ENCODE results near the gene ZBTB20.

ZBTB20 gene

GRCh38 chr3:115087512-115087911, 59.6 kb downstream of the ZBTB20 start:
- no peak for DNase-seq

- DNase-seq: no peak
Observed at GRCh38 chr3:115086344-115086743, 60.7 kb downstream of the ZBTB20 start.

- DNase-seq: no peak
Observed at GRCh38 chr3:115085197-115085865, 61.8 kb downstream of the ZBTB20 start.

GRCh38 chr3:115084686-115085085, 62.4 kb downstream of the ZBTB20 start:
- no peak for DNase-seq

- no peak for DNase-seq
Observed at GRCh38 chr3:115082260-115082659, 64.8 kb downstream of the ZBTB20 start.

GRCh38 chr3:115081444-115081843, 65.6 kb downstream of the ZBTB20 start:
- no peak for DNase-seq

GRCh38 chr3:115077501-115078250, 69.4 kb downstream of the ZBTB20 start:
- DNase-seq: no peak

GRCh38 chr3:115074502-115074901, 72.6 kb downstream of the ZBTB20 start:
- DNase-seq: no peak

- peak; percentile 13 for DNase-seq
Observed at GRCh38 chr3:115072265-115073021, 74.6 kb downstream of the ZBTB20 start.

- no peak for DNase-seq
Observed at GRCh38 chr3:115071601-115072000, 75.5 kb downstream of the ZBTB20 start.

GRCh38 chr3:115071166-115071565, 75.9 kb downstream of the ZBTB20 start:
- DNase-seq: no peak

- DNase-seq: no peak
Observed at GRCh38 chr3:115068799-115069198, 78.3 kb downstream of the ZBTB20 start.

GRCh38 chr3:115062412-115062956, 84.6 kb downstream of the ZBTB20 start:
- DNase-seq: no peak

- no peak for DNase-seq
Observed at GRCh38 chr3:115062009-115062408, 85.1 kb downstream of the ZBTB20 start.

- no peak for DNase-seq
Observed at GRCh38 chr3:115052906-115053305, 94.2 kb downstream of the ZBTB20 start.

- DNase-seq: no peak
Observed at GRCh38 chr3:115042351-115042750, 104.7 kb downstream of the ZBTB20 start.

GRCh38 chr3:115040673-115041286, 106.3 kb downstream of the ZBTB20 start:
- DNase-seq: peak; percentile 6

- no peak for DNase-seq
Observed at GRCh38 chr3:115040246-115040645, 106.8 kb downstream of the ZBTB20 start.

- no peak for DNase-seq
Observed at GRCh38 chr3:115038817-115039216, 108.3 kb downstream of the ZBTB20 start.

GRCh38 chr3:115022835-115023398, 124.2 kb downstream of the ZBTB20 start:
- no peak for DNase-seq

GRCh38 chr3:115022199-115022598, 124.9 kb downstream of the ZBTB20 start:
- DNase-seq: no peak

- DNase-seq: no peak
Observed at GRCh38 chr3:115021061-115021460, 126.0 kb downstream of the ZBTB20 start.

- no peak for DNase-seq
Observed at GRCh38 chr3:115019900-115020299, 127.2 kb downstream of the ZBTB20 start.

Measured in NCI-H748 treated with DMSO at 0.1 percent for 48 hours (cell line).